GM18507 (cell line): ENCODE measurements around the gene RBM5.

Experiments used
- DNase-seq: peaks from one replicate; pipeline ENCODE4 v3.0.0; 2011; ENCODE audit warnings: low read depth; ENCODE audit not compliant: insufficient read length; ENCODE audit errors: extremely low spot score
- FAIRE-seq: peaks from 2 replicates; lab custom pipeline; 2011; peaks lifted over from hg19 to GRCh38; lab: Jason Lieb, UNC

RBM5 gene

GRCh38 chr3:50120364-50121071, 31.8 kb downstream of the RBM5 start:
- DNase-seq, result no peak
- FAIRE-seq, result no peak

- DNase-seq (peak; percentile 65), FAIRE-seq (peak; percentile 82)
Observed at GRCh38 chr3:50121072-50122032, 32.6 kb downstream of the RBM5 start.

DNA sequence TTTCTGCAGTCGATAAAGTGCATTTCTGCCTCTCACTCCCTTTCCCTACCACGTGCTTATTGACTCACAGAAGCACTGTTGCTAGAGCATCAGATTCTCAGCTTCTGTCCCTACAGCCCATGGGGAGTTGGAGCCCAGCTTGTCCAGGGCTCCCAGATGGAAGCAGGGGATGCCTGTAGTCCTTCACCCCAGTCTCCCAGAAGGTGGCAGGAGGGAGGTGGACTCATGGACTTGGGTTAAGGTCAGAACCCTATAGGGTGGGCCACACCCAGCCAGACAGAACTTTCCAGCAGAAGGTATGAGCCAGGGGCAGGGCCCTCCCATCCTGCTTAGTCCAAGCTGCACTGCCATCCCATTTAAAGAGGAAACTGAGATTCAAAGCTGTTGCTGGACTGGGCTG, 33.4 kb downstream of the RBM5 start:
- DNase-seq, result no peak

GRCh38 chr3:50122661-50123391, 34.1 kb downstream of the RBM5 start:
- FAIRE-seq, result no peak
- no peak for DNase-seq

More for the DNA sequence above, 33.4 kb downstream of the RBM5 start:
- no peak for FAIRE-seq

DNA sequence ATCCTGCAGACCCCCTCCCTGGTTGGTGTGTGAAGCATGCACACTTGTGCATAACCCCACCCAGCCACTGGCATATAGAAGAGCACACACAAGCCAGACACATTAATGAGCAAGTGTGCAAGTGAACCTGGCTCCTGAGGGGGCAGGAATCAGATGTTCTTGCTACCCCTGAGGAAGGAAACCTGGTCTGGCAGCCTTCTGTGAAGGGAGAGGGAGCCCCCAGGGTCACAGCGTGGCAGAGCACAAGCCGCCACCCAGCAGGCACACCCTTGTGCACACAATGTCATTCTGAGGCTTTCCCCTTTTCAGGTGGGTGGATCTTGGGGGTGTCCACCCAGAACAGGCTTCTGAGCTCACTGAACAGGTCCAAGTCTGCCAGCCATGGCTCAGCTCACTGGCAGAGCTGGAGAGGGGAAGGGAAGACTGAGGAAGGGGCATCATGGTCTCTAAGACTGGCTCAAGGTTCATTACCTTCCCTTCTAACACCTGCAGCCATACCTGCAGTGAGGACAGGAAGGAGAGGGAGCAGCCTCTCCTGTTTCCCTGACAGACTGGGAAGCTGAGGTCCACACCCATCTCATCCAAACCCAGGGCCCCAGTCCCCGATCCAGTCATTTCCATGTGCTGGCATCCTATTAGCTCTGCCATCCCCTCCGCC, 34.8 kb downstream of the RBM5 start:
- no peak for FAIRE-seq
- no peak for DNase-seq

DNA sequence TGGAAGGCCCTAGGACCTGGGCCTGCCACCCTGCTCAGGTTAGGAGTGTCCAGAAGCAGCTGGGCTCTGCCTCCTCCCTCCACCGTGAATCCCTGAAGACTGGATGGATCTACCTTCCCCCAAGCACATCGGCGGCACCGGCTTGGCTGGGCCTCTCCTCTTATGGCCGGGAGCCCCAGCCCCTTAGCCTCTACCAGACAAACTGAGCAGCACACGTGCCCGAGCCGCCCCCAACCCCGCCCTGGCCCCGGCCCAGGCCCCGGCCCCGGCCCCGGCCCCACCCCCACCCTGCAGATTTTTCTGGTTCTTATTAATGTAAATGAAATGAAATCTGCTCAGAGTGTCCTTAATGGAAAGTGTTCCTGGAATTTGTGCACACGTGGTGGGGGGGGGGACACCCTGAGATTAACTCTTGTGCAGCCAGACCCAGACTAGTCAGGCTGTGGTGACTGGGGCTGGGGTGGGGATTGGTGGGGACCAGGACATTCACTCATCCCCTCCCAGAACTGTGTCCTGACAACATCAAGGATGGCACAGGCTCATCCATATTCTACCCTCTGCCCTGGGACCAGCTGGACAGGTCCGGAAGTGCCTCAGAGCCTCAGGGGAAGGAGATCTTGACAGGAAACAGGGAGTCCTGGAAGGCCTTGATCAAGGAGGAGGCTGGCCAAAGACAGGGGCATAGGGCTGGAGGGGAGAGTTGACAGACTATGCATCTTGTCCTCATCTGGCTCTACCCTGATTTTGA, 35.5 kb downstream of the RBM5 start:
- DNase-seq (no peak), FAIRE-seq (no peak)

DNA sequence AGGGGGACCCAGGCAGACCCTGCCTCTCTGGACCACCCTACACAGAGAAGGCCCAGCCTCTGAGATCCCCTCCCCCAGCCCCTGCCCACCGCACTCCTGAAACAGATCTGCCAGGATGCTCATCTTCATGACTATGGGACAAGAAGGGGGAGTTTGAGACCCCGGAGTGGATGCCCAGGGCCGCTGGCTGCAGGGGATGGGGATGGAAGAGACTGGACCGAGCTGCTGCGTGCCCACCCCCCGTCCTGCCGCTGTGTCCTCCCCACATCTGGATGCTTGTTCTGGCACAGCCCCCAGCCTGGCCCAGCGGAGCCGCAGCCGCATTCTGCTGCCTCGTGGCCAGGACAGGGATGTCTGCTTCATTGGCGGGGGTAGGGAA, 36.1 kb downstream of the RBM5 start:
- FAIRE-seq (no peak), DNase-seq (no peak)

GRCh38 chr3:50125541-50126286, 37.0 kb downstream of the RBM5 start:
- no peak for DNase-seq
- no peak for FAIRE-seq

GRCh38 chr3:50126287-50127211, 37.8 kb downstream of the RBM5 start:
- no peak for DNase-seq
- no peak for FAIRE-seq

- DNase-seq, result no peak
- FAIRE-seq, result no peak
Observed at GRCh38 chr3:50127251-50127691, 38.6 kb downstream of the RBM5 start.

DNA sequence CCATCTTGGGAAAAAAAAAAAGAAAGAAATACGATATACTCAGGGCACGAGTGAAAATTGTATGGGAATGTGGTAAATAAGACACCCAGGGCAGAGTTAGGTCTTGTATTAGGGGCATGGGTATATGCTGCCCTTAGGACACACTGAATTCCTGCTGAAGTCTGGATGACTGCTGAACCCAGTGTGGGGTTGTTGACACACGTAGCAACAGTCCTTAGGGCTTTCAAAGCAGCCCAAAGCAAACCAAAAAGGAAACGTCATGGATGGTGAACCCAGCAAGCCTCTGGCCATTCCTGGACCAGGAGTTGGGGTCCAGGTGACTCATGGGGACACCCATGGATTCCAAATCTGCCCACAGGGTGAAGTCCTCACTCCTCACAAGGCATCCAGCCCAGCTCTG, 39.3 kb downstream of the RBM5 start:
- DNase-seq (no peak), FAIRE-seq (no peak)

- DNase-seq, result no peak
- FAIRE-seq, result no peak
Observed at GRCh38 chr3:50130436-50130835, 41.7 kb downstream of the RBM5 start.

DNA sequence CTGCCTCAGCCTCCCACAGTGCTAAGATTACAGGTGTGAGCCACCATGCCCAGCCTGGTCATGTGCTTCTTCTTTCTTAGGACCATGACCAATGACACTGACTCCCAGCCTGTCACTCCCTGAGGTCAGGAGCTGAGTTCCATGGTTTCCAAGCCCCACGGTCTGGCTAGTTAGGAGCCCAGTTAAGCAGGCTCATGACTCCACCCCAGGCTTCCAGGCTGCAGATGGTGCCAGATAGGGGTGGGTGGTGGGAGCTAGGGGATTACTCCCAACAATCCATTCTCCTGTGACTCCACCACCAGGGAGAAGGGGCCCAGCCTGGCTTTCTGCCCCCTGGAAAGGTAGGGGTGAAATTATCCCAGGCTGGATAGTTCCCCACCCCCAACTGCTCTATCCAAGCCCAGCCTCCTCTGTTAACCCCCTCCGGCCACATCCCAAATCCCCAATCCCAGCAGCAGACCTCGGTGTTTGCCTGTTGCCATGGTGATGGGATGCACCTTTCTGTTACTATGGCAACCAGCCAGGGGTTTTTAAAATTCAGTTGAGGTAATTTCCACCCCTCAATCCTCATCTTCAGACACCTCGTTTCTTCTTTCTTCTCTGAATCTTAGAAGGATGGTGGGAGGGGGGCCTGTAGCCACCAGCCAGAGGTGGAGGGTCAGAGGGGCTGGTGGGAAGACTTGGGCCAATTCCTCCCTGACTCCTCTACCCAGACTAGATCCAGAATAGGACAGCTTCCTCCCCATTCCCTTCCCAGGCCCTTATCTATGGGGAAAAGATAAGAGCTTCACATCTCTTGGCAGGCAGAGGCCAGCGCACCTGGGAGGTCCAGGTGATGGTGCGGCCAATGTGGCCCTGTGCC, 43.9 kb downstream of the RBM5 start:
- no peak for DNase-seq
- FAIRE-seq, result no peak

DNA sequence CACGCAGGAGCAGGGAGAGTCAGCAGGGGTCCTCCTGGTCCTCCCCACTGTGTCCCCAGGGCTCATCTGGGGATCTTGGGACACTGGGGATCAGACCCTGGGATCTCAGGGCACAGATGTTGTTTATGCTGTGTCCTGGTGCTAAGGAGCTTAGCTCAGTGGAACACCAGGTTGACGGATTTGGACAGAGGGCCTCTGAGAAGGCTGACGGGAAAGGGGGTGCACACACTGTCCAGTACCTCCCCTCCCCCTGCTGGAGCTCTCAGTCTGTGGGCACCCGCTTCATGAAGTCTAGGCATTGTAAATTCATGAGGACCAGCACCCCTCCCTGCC, 44.5 kb downstream of the RBM5 start:
- FAIRE-seq, result no peak
- no peak for DNase-seq

DNA sequence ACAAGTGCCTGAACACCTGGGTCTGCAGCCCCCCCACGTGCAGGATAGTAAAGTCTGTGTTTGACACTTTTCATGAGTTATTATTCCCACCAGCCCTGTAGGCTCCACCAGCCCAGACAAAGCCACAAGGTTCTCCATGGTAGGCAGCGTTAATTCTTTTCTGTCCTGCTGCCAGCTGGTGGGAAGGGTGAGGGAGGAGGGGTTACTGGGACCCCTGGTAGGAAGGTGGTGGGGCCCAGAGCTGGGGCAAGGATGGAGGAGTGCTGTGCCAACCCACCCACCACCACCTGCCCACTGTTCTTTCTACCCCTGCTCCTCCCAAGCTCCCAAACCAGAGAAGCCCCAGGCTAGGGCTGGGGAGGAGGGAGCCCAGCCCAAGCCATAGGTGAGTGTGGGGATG, 45.6 kb downstream of the RBM5 start:
- FAIRE-seq, result no peak
- no peak for DNase-seq

DNA sequence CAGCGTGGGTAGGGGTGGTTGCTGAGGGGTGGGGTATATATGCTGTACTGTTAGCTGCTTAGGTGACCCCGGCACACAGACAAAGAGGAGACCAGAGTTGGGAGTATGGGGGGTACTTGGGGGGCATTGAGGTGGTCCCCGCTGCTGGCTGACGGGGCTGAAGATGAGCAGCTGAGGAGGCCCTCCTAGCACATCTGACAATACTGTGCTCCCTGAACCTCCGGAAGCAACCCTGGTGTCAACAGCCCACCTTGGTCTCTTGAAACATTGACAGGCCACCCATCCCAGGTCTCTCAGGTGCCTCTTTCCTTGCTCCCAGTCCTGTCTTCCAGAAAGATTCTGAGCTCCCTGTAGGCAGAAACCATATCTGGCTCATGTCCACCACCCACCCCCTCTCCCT, 47.2 kb downstream of the RBM5 start:
- FAIRE-seq (no peak), DNase-seq (no peak)
